ENCODE data around the gene MLXIPL.

- TF ChIP-seq CTCF (IDR thresholded peaks at IDR 0.05) (no peak), POLR2AphosphoS5 (IDR thresholded peaks at IDR 0.05) (no peak)
Measured at GRCh38 chr7:73622527-73622908, 1.8 kb downstream of the MLXIPL start.

All from gastroesophageal sphincter (tissue), 3 donors.